CD4-positive, alpha-beta T cell treated with Interferon gamma for 1 hour (primary cell): ENCODE measurements around the gene FAM83D.
"Not testable (repeated sequence)": the region's sequence is repeated elsewhere in the genome, so short reads cannot be mapped to it uniquely, and the experiment has no call there.

Experiments
- DNase-seq: peaks from one replicate; pipeline ENCODE4 v3.0.0-alpha.2; 2020

Gene FAM83D

DNA sequence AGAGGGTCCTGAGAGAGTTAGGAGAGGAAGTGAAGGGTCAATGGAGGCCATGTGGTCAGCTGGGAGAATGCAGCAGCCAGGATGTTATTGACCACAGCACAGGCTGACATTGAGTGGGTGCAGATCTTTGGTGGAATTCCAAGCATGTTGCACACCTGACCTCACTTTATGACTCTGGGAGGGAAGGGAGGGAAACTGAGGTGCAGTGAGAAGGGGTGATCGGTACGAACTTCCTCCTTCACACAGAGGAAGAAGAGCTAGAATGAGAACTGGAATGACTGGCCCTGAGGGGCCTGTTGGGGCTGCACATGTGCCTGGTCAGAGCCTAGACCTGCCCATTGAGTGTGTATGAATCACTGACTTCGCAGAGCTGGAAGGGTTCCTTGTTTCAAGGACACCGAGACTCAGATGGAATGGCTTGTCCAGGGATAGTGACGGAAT lies 9.8 kb downstream of the FAM83D start:
- DNase-seq: no peak

DNA sequence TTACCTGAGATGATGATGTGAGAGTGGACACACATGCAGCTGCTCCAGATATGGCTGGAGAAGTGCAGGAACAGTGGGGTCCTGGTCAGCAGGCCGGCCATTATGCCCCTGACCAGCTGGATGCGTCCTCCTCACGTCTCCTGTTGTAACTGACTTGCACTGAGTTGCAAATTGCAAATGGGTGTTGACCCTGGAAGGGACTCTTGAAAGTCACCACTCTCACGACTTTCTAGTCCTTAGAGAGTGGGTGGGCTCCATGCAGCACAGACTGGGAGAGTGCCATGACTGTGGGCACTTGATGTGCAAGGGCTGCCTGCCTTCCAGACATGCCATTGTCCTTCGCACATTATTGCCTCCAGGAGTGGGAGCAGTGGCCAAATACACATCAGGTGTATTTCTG lies 10.8 kb downstream of the FAM83D start:
- no peak for DNase-seq

DNA sequence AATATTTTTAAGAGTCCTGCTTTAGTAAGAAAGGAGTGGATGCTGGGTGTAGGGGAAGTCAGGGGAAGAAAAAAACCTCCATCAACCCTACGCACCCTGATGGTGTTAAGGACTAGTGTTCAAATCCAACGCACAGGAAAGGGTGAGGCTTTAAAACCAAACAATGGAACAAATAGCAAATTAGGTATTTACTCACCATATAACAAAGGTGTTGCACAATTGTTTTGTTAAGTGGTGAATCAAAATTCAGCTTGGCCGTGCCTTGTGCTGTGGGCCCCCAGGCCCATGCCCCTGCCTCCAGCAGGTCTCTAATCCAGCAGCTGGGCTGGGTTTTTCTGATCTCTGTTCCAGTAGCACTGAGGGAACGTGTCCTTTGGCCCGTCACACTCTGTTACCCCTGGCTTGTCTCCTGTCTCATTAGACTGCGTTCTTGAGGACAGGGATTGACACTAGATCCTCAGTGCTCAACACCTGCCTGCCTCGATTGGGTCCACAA lies 11.8 kb downstream of the FAM83D start:
- no peak for DNase-seq

DNA sequence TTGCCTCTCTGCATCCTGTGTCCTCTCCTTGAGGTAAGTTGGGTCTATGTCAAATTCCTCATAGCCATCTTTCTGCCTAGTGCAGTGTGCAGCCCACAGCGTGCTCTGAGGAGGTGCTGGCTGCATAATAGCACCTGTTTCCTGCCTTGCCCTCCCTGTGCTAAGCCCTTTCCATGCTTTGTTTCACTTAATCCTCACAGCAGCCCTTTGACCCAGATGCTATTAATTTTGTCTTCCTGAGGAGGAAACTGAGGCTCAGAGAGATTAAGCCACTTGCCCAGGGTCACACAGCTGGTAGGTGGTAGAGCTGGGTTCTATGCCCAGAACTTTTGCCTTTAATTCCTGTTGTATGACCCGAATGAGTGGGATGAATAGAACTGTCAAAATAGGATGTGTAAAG lies 13.5 kb downstream of the FAM83D start:
- no peak for DNase-seq

DNA sequence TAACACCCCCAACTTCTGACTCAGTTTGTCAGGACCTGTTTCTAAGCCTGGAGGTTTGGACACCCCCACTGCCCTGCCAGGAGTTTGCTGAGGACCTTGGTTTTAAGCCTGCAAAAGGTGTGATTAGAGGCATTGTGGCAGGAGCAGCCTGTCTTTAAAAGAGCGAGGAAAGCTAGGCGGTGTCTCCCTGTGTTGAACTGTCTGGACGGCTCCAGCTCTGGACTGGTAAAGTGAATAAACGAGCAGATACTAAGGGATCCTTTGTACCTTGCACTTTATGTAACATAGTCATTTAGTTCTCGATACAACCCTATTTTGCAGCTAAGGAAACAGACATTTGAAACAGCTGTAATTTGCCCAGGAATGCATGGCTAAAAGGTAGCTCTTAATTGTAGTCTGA lies 14.4 kb downstream of the FAM83D start:
- no peak for DNase-seq

DNA sequence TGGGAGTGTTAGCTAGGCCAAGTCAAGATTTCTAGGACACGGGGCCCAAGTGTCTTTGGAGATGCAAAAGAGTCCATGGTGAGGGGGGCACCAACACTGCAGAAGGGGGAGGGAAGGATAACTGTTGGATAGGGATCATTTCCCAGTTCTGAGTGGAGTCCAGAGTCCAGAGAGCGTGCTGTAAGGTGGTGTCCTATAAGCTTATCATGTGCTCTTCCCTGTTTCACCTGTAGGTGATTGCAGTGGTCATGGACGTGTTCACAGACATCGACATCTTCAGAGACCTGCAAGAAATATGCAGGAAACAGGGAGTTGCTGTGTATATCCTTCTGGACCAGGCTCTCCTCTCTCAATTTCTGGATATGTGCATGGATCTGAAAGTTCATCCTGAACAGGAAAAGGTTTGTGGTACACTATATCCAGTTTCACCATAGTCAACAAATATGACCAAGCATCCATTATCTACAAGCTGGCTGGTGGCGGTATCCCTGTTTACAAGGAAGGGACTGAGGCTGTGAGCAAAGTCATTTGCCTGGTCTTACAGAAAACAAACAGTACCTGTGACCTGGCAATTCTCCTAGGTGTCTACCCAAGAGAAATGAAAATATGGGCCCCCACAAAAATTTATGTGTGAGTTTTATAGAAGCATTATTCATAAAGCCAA lies 15.6 kb downstream of the FAM83D start:
- no peak for DNase-seq

DNA sequence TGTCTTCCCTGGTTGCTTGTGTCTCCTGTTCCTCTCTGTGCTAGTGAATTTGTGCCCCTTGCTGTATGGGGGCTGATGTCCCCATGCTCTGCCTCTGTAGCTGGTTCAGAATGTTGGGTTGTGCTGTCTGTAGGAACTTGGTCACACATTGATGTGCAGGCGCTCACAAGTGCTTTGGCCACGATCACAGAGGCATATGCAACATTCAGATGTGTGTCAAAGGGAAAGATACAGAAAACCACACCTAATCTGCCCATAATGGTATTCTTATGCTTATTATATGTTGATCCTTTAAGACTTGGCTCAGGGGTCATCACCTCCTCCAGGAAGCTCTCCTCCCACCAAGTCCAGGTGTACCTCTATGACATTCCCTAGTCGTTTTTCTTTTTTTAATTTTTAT lies 18.8 kb downstream of the FAM83D start:
- DNase-seq: no peak

DNA sequence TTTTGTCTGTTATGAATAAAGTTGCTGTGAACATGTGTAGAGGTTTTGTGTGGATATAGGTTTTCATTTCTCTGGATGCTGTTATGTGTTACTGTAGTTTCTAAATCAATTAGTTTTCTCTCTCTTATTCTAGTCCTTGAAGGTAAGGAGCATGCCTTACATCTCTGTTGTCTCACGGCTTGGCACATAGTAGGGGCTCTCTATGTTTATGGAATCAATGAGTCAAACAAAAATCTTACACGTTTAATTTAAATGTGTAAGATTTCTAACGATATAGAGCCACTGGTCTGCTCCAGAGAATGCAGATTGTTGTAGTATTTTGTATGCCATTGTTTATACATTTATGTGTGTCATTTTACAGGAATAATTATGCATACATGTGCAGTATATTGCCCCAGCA lies 20.6 kb downstream of the FAM83D start:
- no peak for DNase-seq

DNA sequence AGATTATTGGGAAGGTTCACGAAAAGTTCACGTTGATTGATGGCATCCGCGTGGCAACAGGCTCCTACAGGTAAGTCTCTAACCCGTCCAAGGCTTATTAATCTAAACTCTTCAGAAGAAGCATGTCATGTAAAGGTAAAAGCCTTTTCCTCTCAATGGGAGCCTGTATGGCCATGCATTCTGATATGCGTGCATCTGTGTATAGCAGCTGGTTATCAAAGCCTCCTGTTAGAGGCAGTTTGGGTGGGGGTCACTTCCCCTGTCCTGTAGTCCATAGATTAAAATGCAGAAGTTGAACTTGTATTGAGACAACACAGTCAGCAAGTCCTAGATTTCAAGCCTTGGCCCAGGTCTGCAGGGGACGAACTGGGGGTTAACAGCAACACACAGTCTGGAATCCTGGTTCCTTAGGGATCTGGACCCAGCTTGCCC lies 21.7 kb downstream of the FAM83D start:
- DNase-seq: no peak

DNA sequence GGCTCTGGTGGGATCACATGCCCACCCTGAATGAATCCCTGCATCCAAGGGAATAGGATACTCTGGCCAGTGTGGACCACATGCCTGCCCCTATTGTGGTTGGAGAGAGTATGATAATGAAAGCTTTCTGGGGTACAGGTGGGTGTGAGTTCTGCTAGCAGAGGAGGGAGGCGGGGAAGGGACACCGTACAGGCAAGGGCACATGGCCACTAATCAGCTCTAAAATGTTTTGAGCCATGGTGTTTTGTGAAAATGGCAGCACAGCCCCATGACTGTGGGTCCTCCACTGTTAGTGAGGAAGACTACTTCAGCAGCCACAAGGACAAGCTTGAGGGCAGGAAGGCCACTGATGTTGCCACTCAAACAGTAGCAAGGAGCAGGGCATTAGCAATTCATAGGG lies 24.0 kb downstream of the FAM83D start:
- no peak for DNase-seq

DNA sequence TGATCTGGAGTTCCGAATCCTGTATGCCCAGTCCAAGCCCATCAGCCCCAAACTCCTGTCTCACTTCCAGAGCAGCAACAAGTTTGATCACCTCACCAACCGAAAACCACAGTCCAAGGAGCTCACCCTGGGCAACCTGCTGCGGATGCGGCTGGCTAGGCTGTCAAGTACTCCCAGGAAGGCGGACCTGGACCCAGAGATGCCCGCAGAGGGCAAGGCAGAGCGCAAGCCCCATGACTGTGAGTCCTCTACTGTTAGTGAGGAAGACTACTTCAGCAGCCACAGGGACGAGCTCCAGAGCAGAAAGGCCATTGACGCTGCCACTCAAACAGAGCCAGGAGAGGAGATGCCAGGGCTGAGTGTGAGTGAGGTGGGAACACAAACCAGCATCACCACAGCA lies 25.4 kb downstream of the FAM83D start:
- no peak for DNase-seq

DNA sequence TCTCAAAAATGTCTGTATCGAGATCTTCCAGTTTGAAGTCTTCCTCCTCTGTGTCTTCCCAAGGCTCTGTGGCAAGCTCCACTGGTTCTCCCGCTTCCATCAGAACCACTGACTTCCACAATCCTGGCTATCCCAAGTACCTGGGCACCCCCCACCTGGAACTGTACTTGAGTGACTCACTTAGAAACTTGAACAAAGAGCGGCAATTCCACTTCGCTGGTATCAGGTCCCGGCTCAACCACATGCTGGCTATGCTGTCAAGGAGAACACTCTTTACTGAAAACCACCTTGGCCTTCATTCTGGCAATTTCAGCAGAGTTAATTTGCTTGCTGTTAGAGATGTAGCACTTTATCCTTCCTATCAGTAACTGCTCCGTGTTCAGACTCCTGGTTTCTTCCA lies 25.9 kb downstream of the FAM83D start:
- no peak for DNase-seq

DNA sequence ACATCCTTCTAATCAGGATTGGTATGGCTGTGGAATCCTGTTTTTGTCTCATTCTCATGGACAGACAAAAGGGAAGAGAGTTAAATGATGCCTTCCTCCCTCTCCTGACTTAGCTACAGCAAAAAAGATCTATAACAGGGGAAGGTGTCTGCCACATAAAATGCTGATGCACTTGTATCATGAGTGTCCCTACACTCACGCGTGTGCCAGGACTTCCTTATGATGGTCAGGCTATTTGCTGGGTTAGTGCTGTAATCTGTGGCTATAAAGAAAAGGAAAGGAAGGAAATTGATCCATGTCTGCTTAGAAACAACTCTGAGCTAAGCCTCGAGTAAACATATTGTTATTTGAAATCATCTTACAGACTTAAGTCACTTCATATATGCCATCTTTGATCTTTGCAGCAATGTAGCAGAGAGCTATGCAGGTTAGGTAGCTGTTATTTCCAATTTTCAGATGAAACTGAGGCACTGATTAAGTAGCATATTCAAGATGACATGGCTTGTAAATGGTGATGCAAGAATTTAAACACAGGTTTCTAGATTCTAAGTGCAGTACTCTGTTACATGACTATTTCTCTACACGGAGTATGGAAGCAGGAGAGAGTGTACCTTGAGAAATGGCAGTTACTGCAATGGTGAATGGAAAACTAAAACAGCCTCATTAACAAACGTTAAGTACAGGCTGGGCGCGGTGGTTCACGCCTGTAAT lies 27.6 kb downstream of the FAM83D start:
- DNase-seq: no peak

DNA sequence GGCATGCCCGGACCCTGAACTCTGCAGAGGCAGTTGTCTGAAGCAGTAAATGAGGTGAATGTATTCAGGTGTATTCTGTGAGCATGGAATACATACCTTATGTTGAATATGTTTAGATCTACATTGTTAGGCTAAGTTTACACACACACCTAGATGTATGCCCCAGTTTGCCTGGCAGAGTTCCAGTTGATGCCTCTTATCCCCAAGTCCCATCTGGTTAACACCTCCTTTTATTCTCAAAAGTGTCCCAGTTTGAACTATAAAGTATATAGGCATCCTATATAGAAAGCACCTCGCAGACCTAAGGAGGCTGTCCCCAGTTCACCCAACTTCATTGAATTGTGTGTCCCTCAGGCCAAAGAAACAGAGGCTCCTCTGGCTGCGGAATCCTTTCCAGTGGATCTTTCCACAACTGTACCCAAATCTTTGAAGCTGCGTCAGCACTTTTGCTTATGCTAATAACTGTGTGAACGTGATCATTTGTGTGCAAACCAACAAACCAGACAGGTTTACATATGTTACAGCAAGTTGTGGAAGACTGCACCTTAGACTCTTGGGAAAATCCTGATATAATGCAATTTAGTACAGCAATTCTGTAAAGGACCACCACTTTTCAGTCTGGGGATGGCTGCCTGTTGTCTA lies 31.1 kb downstream of the FAM83D start:
- no peak for DNase-seq

DNA sequence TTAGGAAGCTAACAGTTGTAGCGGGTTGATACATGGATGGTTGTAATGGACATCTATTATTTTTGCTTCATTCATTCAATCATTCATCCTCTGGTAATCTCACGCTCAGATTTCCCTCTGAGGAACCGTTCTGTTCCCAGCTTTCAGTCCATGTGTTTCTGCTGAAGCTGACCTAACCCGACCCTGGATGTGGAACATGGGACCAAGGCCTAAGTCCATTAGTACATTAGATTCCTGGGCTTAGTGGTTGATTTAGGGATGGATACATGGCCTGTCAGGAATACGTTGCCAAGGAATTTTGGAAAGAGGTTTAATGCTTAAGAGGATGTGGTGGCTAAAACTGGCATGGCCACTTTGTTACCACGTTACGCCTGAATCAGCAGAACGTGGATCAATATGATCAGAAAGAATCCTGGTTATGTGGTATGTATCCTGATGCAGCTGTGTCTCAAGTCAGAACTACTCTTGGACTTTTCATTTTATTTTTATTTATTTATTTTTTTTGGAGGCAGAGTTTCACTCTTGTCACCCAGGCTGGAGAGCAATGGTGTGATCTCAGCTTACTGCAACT lies 31.8 kb downstream of the FAM83D start:
- DNase-seq: no peak

DNA sequence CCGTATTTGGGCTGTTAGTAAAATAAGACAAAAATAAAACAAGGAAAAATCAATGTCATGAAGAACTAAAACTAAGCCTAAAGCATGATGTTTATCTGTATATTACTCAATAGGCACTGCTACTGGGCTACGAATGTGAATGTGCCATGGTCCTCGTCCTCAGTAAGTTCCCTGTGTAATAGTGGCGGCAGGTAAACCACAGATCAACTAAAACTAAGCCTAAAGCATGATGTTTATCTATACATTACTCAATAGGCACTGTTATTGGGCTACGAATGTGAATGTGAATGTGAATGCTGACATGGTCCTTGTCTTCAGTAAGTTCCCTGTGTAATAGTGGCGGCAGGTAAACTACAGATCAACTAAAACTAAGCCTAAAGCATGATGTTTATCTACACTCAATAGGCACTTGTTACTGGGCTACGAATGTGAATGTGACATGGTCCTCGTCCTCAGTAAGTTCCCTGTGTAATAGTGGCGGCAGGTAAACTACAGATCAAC lies 34.0 kb downstream of the FAM83D start:
- not testable (repeated sequence) for DNase-seq

DNA sequence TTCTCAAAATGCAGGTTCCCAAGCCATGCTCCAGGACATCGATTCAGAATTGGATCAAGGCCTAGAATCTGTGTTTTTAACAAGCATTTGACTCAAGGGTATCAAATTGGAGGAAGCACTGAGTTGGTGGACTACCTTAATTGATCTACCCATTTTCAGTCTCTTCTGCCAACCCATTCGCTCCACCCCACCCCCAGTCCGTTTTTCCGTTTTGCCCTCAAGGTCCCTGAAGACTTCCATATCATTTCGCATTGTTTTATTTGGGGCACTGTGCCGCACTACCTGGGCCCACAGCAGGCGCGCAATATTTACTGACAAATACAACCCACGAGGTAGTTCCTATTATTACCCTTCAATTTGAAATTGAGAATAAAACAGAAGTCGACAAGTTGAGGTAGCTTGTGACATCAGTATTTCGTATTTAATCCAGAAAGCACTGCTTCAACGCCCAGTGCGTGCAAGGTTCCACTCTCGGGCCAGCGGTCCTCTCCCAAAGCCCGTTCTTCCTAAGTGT lies 35.4 kb downstream of the FAM83D start:
- DNase-seq: no peak

DNA sequence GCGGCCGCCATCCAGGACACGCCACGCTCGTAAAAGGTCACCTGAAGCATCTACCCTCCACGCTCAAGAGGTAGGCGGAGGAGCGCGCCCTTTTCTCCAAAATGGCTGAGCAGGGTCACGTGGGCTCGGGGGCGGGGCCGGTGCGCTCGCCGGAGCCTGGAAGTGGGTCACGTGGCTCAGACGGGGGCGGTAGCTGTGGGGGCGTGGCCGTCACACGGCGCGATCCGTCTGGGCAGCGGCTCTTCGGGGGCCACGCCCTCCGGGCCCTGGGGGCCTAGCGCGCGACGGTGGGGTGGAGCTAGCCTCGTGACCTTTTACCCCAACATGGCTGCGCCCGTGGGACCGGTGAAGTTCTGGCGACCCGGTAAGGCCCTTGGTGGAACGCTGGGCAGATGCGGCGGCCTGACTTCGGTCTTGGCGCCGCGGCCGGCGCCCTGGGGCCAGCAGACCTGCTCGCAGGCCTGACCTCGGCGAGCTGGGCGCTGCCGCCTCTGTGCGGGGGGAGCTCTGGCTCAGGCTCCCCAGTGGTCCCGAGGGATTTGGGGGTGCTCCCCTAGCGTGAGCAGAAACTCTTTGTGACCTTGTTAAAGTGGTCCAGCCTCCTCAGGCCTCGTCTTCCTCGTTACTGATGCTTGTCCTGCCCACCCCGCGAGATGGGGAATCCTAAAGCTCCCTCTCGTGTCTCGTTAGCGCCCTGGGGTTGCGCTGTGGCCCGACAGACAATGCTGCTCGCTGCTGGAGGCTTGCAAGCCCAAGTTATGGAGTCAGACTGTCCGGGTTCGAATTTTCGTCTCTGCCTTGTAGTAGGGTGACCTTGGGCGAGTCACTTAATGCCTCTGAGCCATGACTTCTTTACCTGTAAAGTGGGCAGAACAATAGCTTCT lies 36.1 kb downstream of the FAM83D start, which contains the start of gene DHX35:
Gene DHX35, plus strand, starts transcription at position 301 of the 884 bp plus-strand sequence. Its CDS starts 24 bp downstream, at position 325.
- DNase-seq: peak; percentile 98

DNA sequence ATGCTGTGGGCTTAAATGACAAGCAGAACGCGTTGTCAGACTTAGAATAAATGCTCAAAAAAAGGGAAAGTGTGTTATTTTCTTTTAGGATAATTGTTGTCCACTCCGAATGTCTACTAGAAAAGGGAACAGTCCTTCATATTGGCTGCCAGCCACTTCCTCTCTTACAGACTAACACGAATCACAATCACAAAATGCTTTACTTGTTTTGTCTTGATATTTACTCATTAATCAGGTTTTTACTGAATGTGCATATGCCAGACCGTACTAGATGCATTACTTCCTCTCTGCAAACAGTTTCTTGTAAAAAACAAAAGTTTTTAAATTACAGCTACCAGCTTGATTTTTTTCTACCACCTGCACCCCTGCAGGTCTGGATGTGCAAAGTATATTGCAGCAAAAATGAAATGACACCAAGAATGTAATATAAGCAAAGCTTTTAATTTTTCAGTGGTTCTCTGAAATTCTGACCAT lies 36.7 kb downstream of the FAM83D start:
- DNase-seq: no peak

DNA sequence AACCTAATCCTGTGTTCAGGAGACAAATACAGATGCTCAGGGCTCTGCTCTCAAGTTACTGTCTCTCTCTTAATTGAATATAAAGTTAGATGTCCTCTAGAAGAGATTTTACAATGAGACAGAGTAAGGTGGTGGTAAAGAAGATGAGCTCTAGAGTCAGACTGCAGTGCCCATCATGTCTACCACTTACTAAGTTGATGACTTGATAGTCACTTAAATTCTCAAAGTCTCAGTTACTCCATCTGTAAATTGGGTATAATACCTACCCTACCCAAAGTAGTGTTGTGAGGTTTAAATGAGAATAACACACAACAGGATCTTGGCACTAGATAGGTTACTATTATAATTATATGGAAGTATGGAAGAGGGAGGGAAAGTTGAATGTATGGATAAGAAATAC lies 37.5 kb downstream of the FAM83D start:
- no peak for DNase-seq

DNA sequence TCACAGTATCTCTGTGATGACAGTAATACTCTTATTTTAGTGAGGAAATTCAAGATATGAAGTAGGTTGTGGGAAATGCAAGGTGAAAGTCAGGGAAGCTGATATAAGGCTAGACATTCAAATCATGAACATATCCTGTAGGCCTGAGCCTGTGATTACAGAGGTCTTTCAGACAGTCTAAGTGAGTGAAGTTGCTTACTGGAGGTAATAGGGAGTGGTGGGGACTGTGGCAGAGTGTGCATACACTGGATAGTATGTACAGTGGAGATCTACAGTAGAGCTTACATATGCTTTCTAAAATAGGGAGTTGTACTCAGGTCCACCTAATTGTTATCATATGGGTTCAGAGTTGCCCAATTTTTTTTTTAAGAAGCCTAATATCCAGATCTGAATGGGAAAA lies 39.0 kb downstream of the FAM83D start:
- DNase-seq: no peak

DNA sequence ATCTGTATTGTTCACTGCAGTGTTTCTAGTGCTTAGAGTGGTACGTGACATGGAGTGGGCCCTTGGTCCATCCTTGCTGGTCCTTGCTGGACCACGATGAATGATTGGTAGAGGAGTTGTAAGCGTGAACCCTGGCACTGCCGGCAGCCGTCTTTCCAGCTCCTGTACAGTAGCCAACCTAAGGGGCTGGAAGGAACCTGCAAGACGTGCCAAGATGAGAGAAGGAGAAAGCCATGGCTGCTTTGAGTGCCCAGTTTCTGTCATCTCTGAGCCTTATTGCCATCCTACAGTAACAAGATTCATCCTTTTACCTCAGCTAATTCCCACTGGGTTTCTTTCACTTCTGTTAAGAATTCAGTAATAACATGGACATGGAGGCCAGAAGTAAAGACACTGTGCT lies 41.9 kb downstream of the FAM83D start:
- DNase-seq: no peak
